A549 (cell line): ENCODE measurements around the gene TRPM2. TPM values are rescaled to one million over a fixed set of nuclear protein-coding genes. Genes with fewer than 3 reads are reported as not detected.

Experiments used
- ATAC-seq, 2 experiments: fragments of 200-7000 bp in 1 of 2; fragments of >200 bp in 1 of 2; cut with Nextera tagmentation in 1 of 2; cut with Tn5 transposase in 1 of 2; 3 replicates each; pipeline versions ENCODE4 v1.8.0 to v1.9.1; 2018 to 2020; ENCODE audit warnings: mild to moderate bottlenecking in 1 of 2, moderate library complexity in 1 of 2
- CTCF ChIA-PET: fragments of 300-600 bp; sonication (Branson Sonifier 250); formaldehyde crosslinking; extraction: SDS; loops from one replicate; lab custom pipeline; 2021; ENCODE audit warnings: antibody characterized with exemption, inconsistent platforms; lab: Yijun Ruan, JAX
- POLR2A ChIA-PET: fragments of 350-600 bp; formaldehyde crosslinking; extraction: SDS; loops from one replicate; lab custom pipeline; 2021; ENCODE audit warnings: antibody characterized with exemption, inconsistent platforms; lab: Yijun Ruan, JAX
- DNase-seq, 2 experiments: peaks; one replicate each; pipeline versions ENCODE4 v3.0.0 to v3.0.0-alpha.2; 2011 to 2016; ENCODE audit warnings: low read depth in 1 of 2, low spot score in 1 of 2
- FAIRE-seq: peaks from 2 replicates; lab custom pipeline; 2011; peaks lifted over from hg19 to GRCh38; lab: Jason Lieb, UNC
- H3K27ac ChIP-seq, 2 experiments: fragments of >200 bp; sonication (Bioruptor Twin); formaldehyde crosslinking; 3 replicates each; pipeline ENCODE4 v1.5.1; 2016 to 2017
- H3K4me1 ChIP-seq: fragments of >200 bp; sonication (Bioruptor Twin); formaldehyde crosslinking; 3 replicates; pipeline ENCODE4 v1.6.1; 2016
- H3K4me2 ChIP-seq: fragments of >200 bp; sonication (Bioruptor Twin); formaldehyde crosslinking; 3 replicates; pipeline ENCODE4 v1.6.1; 2016
- H3K4me3 ChIP-seq: fragments of >200 bp; sonication (Bioruptor Twin); formaldehyde crosslinking; 3 replicates; pipeline ENCODE4 v1.5.1; 2016
- H3K9me3 ChIP-seq: fragments of >200 bp; sonication (Bioruptor Twin); formaldehyde crosslinking; 3 replicates; pipeline ENCODE4 v1.6.1; 2016
- BHLHE40 ChIP-seq: IDR thresholded peaks from 2 replicates; pipeline ENCODE4 v1.6.1; 2012; ENCODE audit warnings: low read depth, low read length, inconsistent platforms
- CBX8 ChIP-seq: fragments of 200-600 bp; sonication (generic); IDR thresholded peaks from 2 replicates; pipeline ENCODE4 v1.6.1; 2016
- CHD2 ChIP-seq: fragments of 150-350 bp; IDR thresholded peaks from 2 replicates; pipeline ENCODE4 v1.6.1; 2014; ENCODE audit warnings: low read length; ENCODE audit not compliant: partially characterized antibody
- CHD4 ChIP-seq: fragments of 200-600 bp; sonication (generic); IDR thresholded peaks from 2 replicates; pipeline ENCODE4 v1.6.1; 2016; ENCODE audit warnings: antibody characterized with exemption, mild to moderate bottlenecking, borderline replicate concordance
- EHF ChIP-seq: fragments of 250-450 bp; sonication (Bioruptor Pico); IDR thresholded peaks from 2 replicates; pipeline ENCODE4 v1.5.0; 2020; ENCODE audit warnings: mild to moderate bottlenecking
- EHMT2 ChIP-seq: fragments of 200-600 bp; sonication (generic); IDR thresholded peaks from 2 replicates; pipeline ENCODE4 v1.6.1; 2016; ENCODE audit warnings: antibody characterized with exemption, low read depth, mild to moderate bottlenecking, moderate library complexity
- ELK1 ChIP-seq: fragments of 150-350 bp; IDR thresholded peaks from 2 replicates; pipeline ENCODE4 v1.6.1; 2014; ENCODE audit warnings: low read depth, mild to moderate bottlenecking, low read length
- FOXS1 ChIP-seq: fragments of 250-450 bp; sonication (Bioruptor Pico); IDR thresholded peaks from 2 replicates; pipeline ENCODE4 v1.5.0; 2020; ENCODE audit warnings: mild to moderate bottlenecking, moderate library complexity
- GATA3 ChIP-seq: IDR thresholded peaks from 2 replicates; pipeline ENCODE4 v1.6.1; 2012; ENCODE audit warnings: borderline replicate concordance
- HMGXB4 ChIP-seq: fragments of 250-450 bp; sonication (Bioruptor Pico); IDR thresholded peaks from 2 replicates; pipeline ENCODE4 v1.5.0; 2021; ENCODE audit warnings: mild to moderate bottlenecking, moderate library complexity, borderline replicate concordance
- HOXB13 ChIP-seq: fragments of 250-450 bp; sonication (Bioruptor Pico); IDR thresholded peaks from 2 replicates; pipeline ENCODE4 v1.5.0; 2020; ENCODE audit warnings: low read depth, mild to moderate bottlenecking, moderate library complexity
- JUN ChIP-seq, 2 experiments: fragments of >200 bp; sonication (Bioruptor Twin); formaldehyde crosslinking; IDR thresholded peaks; 2 replicates in 1 of 2; 3 replicates in 1 of 2; pipeline ENCODE4 v1.6.1; 2016 to 2017
- JUNB ChIP-seq: fragments of >200 bp; sonication (Bioruptor Twin); formaldehyde crosslinking; IDR thresholded peaks from 2 replicates; pipeline ENCODE4 v1.6.1; 2016
- MAZ ChIP-seq: fragments of 150-350 bp; IDR thresholded peaks from 2 replicates; pipeline ENCODE4 v1.6.1; 2014; ENCODE audit warnings: antibody characterized with exemption, low read depth, low read length, borderline replicate concordance
- MYC ChIP-seq: IDR thresholded peaks from 2 replicates; pipeline ENCODE4 v1.6.1; 2012; ENCODE audit warnings: mild to moderate bottlenecking, inconsistent platforms, low read length, improper control_type of control experiment, borderline replicate concordance
- NFE2L2 ChIP-seq: fragments of 150-350 bp; conservative IDR thresholded peaks from 2 replicates; pipeline ENCODE4 v1.6.1; 2014; ENCODE audit warnings: low read length
- NR3C1 ChIP-seq: fragments of >200 bp; sonication (Bioruptor Twin); formaldehyde crosslinking; IDR thresholded peaks from 3 replicates; pipeline ENCODE4 v1.6.1; 2017
- RAD21 ChIP-seq, 2 experiments: fragments of >200 bp in 1 of 2; sonication (Bioruptor Twin) in 1 of 2; formaldehyde crosslinking in 1 of 2; IDR thresholded peaks in 1 of 2; conservative IDR thresholded peaks in 1 of 2; 2 replicates in 1 of 2; 3 replicates in 1 of 2; pipeline ENCODE4 v1.6.1; 2012 to 2018; ENCODE audit warnings: inconsistent platforms in 1 of 2
- SMC3 ChIP-seq: fragments of >200 bp; sonication (Bioruptor Twin); formaldehyde crosslinking; IDR thresholded peaks from 3 replicates; pipeline ENCODE4 v1.6.1; 2018; ENCODE audit warnings: inconsistent platforms
- SREBF2 ChIP-seq: fragments of 450-650 bp; IDR thresholded peaks from 2 replicates; pipeline ENCODE4 v1.6.1; 2014; ENCODE audit warnings: mild to moderate bottlenecking, moderate library complexity
- TP53 ChIP-seq: fragments of 250-450 bp; sonication (Bioruptor Pico); IDR thresholded peaks from 2 replicates; pipeline ENCODE4 v1.5.0; 2021; ENCODE audit warnings: mild to moderate bottlenecking, moderate library complexity
- ZNF302 ChIP-seq: fragments of 250-450 bp; sonication (Bioruptor Pico); IDR thresholded peaks from 2 replicates; pipeline ENCODE4 v1.9.0; 2021; ENCODE audit warnings: inconsistent platforms, mild to moderate bottlenecking, moderate library complexity
- WGBS: methylation state at CpG from one replicate; pipeline ENCODE4 v1.1.6; 2017; ENCODE audit errors: missing lambda C conversion rate; 5-methylcytosine and 5-hydroxymethylcytosine counted together
- polyA plus RNA-seq, 4 experiments: library from polyadenylated mRNA; depleted of rRNA in 3 of 4; stranded (reverse); fragments of >200 nt; fragmentation: RNase III in 1 of 4; extraction: RNeasy Plus Mini Kit Qiagen cat#74134 plus additional on column Dnase treatment in 1 of 4; gene quantifications; 2 replicates in 3 of 4; 3 replicates in 1 of 4; pipeline ENCODE4 v1.2.3, GENCODE V29; 2011 to 2017
- TF ChIP-seq, protein P1 (sequence below): fragments of >200 bp; sonication (Bioruptor Twin); formaldehyde crosslinking; IDR thresholded peaks from 2 replicates; pipeline ENCODE4 v1.6.1; 2016
- TF ChIP-seq, protein P2 (sequence below): fragments of >200 bp; sonication (Bioruptor Twin); formaldehyde crosslinking; IDR thresholded peaks from 3 replicates; pipeline ENCODE4 v1.5.1; 2016
- TF ChIP-seq, protein P3 (sequence below): fragments of 450-650 bp; IDR thresholded peaks from 2 replicates; pipeline ENCODE4 v1.6.1; 2014; ENCODE audit warnings: antibody characterized with exemption

TRPM2 gene
- polyA plus RNA-seq, 2 of the 4 experiments (the other 2 are of a cell fraction): 3.2 to 5.5 TPM

DNA sequence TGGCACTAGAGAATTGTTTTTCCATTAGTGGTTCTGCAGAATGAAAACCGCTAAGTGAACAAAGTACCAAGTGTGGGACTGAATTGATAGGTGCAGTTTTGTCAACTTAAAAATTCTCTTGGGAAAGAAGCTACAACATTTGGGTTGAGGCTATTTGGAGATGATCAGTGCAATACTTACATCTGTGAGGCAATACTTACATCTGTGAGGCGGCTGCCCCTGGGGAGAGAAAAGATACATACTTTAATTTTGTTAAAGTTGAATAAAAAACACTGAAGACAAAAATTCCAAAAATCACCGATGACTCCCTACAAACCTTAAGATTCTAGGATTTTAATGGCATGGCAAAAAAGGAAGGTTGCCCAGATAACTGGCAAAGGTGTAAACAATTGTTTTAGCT, 16.0 kb upstream of the TRPM2 start:
- H3K4me2 ChIP-seq: no peak overlapping the region
- H3K9me3 ChIP-seq: no peaks in the 10 kb centered on the region
- DNase-seq (no peak), FAIRE-seq (no peak), ATAC-seq (no peak)
- POLR2A ChIA-PET: no interaction called here
- H3K4me1 ChIP-seq: peaks cover 9% of the 10 kb centered on the region
- TF ChIP-seq MAZ (no peak), HMGXB4 (CRISPR knock-in tag) (no peak), CHD4 (no peak), EHMT2 (no peak), SREBF2 (no peak), CBX8 (no peak), CHD2 (no peak)
- H3K4me3 ChIP-seq: no peak overlapping the region
- no peak overlapping the region for H3K27ac ChIP-seq
- CTCF ChIA-PET: interaction anchor here (1.0 to 1.6 kb wide), 6 partner anchors 12 to 144 kb away, joined by 3 to 7 read pairs (median 4); partner anchors contain the start of gene LRRC3
- WGBS: 53% methylated on average over 3 of the region's 3 CpGs

- 34% methylated on average over 15 of the region's 47 CpGs for WGBS
- FAIRE-seq: no peak
These were observed 15.2 kb upstream of the TRPM2 start for GRCh38 chr21:44337941-44338895.

More at GRCh38 chr21:44337941-44338895, 15.2 kb upstream of the TRPM2 start:
- ChIA-PET CTCF (interaction anchor here (1.0 to 1.8 kb wide), 7 partner anchors 13 to 143 kb away, joined by 3 to 7 read pairs (median 4); partner anchors contain the start of gene LRRC3), POLR2A (interaction anchor here (0.8 to 1.4 kb wide), 4 partner anchors 8 to 117 kb away, joined by 3 to 6 read pairs (median 4); partner anchors contain the start of gene LRRC3)
- H3K4me3 ChIP-seq: peak overlapping the region; percentile 48
- H3K4me1 ChIP-seq: peaks cover 9% of the 10 kb centered on the region
- no peaks in the 10 kb centered on the region for H3K9me3 ChIP-seq
- H3K27ac ChIP-seq: peak overlapping the region; percentile 52 to 81; a peak in 4 of 6 replicates
- peak overlapping the region; percentile 94 for H3K4me2 ChIP-seq
- TF ChIP-seq EHF (CRISPR knock-in tag) (no peak), JUNB (no peak), JUN (IDR thresholded peaks at IDR 0.05) (no peak), HOXB13 (CRISPR knock-in tag) (no peak), SMC3 (peak; percentile 26; the same call in 1 of the 3 replicates), HMGXB4 (CRISPR knock-in tag) (no peak), MYC (no peak), TP53 (CRISPR knock-in tag) (no peak), NFE2L2 (no peak), GATA3 (no peak), NR3C1 (no peak), ZNF302 (CRISPR knock-in tag) (no peak), ELK1 (no peak), CHD2 (no peak), FOXS1 (CRISPR knock-in tag) (no peak), BHLHE40 (no peak), RAD21 (conservative IDR thresholded peaks at IDR 0.05 in 1 of 2, IDR thresholded peaks at IDR 0.05 in 1 of 2) (peak; percentile 17 to 18; a peak in 2 of 5 replicates)
- TF ChIP-seq, protein P1, sequence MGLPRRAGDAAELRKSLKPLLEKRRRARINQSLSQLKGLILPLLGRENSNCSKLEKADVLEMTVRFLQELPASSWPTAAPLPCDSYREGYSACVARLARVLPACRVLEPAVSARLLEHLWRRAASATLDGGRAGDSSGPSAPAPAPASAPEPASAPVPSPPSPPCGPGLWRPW: no peak
- TF ChIP-seq, protein P2, sequence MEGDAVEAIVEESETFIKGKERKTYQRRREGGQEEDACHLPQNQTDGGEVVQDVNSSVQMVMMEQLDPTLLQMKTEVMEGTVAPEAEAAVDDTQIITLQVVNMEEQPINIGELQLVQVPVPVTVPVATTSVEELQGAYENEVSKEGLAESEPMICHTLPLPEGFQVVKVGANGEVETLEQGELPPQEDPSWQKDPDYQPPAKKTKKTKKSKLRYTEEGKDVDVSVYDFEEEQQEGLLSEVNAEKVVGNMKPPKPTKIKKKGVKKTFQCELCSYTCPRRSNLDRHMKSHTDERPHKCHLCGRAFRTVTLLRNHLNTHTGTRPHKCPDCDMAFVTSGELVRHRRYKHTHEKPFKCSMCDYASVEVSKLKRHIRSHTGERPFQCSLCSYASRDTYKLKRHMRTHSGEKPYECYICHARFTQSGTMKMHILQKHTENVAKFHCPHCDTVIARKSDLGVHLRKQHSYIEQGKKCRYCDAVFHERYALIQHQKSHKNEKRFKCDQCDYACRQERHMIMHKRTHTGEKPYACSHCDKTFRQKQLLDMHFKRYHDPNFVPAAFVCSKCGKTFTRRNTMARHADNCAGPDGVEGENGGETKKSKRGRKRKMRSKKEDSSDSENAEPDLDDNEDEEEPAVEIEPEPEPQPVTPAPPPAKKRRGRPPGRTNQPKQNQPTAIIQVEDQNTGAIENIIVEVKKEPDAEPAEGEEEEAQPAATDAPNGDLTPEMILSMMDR: peak; percentile 17; the same call in 2 of the 3 replicates
- TF ChIP-seq, protein P3, sequence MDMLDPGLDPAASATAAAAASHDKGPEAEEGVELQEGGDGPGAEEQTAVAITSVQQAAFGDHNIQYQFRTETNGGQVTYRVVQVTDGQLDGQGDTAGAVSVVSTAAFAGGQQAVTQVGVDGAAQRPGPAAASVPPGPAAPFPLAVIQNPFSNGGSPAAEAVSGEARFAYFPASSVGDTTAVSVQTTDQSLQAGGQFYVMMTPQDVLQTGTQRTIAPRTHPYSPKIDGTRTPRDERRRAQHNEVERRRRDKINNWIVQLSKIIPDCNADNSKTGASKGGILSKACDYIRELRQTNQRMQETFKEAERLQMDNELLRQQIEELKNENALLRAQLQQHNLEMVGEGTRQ: no peak
- TF ChIP-seq, all 56 proteins: peak for 3
- ATAC-seq: peak; percentile 63 to 70
- DNase-seq: peak; percentile 43 to 65
